Panc1 (cell line): ENCODE results near the gene PIK3AP1.

Source experiments
- POLR2AphosphoS5 ChIP-seq: IDR thresholded peaks from 2 replicates; pipeline ENCODE4 v1.6.1; 2012; ENCODE audit warnings: mild to moderate bottlenecking, low read depth, low read length, moderate library complexity
- SIN3A ChIP-seq: IDR thresholded peaks from 2 replicates; pipeline ENCODE4 v1.6.1; 2012; ENCODE audit warnings: low read depth, mild to moderate bottlenecking, low read length, moderate library complexity, borderline replicate concordance; ENCODE audit not compliant: insufficient read depth
- TCF7L2 ChIP-seq: IDR thresholded peaks from 2 replicates; pipeline ENCODE4 v1.6.1; 2011; ENCODE audit warnings: mild to moderate bottlenecking, low read depth, low read length, inconsistent platforms
- TF ChIP-seq, protein P1 (sequence below): fragments of 450-650 bp; IDR thresholded peaks from 2 replicates; pipeline ENCODE4 v1.5.1; 2017; ENCODE audit warnings: mild to moderate bottlenecking
- TF ChIP-seq, protein P2 (sequence below), 2 experiments: IDR thresholded peaks; 2 replicates each; pipeline ENCODE4 v1.6.1; 2011 to 2012; ENCODE audit warnings: low read depth in 2 of 2, control low read depth in 1 of 2, low read length in 1 of 2, mild to moderate bottlenecking in 1 of 2, moderate library complexity in 1 of 2; ENCODE audit not compliant: insufficient read depth in 1 of 2

DNA sequence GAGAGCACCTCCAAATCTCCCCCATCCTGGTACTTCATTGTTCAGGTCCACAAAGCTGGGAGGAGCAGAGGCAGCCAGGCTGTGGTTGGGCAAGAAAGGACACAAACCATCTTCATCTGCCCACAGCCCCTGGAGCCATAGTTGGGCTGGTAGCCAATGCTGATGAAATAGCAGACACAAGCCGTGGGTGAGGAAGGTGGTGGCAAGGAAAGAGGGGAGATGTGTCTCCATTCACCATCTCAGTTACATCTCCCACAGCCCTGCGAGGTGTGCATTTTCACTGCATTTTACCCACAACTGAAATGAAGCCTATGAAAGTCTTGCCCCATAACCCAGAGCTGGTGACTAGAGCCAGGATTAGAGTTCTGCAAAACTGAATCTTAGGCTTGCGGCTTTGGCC is 35.0 kb downstream of the PIK3AP1 start:
- TF ChIP-seq, protein P1, sequence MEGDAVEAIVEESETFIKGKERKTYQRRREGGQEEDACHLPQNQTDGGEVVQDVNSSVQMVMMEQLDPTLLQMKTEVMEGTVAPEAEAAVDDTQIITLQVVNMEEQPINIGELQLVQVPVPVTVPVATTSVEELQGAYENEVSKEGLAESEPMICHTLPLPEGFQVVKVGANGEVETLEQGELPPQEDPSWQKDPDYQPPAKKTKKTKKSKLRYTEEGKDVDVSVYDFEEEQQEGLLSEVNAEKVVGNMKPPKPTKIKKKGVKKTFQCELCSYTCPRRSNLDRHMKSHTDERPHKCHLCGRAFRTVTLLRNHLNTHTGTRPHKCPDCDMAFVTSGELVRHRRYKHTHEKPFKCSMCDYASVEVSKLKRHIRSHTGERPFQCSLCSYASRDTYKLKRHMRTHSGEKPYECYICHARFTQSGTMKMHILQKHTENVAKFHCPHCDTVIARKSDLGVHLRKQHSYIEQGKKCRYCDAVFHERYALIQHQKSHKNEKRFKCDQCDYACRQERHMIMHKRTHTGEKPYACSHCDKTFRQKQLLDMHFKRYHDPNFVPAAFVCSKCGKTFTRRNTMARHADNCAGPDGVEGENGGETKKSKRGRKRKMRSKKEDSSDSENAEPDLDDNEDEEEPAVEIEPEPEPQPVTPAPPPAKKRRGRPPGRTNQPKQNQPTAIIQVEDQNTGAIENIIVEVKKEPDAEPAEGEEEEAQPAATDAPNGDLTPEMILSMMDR: no peak
- no peak for TF ChIP-seq POLR2AphosphoS5
- TF ChIP-seq, protein P2, sequence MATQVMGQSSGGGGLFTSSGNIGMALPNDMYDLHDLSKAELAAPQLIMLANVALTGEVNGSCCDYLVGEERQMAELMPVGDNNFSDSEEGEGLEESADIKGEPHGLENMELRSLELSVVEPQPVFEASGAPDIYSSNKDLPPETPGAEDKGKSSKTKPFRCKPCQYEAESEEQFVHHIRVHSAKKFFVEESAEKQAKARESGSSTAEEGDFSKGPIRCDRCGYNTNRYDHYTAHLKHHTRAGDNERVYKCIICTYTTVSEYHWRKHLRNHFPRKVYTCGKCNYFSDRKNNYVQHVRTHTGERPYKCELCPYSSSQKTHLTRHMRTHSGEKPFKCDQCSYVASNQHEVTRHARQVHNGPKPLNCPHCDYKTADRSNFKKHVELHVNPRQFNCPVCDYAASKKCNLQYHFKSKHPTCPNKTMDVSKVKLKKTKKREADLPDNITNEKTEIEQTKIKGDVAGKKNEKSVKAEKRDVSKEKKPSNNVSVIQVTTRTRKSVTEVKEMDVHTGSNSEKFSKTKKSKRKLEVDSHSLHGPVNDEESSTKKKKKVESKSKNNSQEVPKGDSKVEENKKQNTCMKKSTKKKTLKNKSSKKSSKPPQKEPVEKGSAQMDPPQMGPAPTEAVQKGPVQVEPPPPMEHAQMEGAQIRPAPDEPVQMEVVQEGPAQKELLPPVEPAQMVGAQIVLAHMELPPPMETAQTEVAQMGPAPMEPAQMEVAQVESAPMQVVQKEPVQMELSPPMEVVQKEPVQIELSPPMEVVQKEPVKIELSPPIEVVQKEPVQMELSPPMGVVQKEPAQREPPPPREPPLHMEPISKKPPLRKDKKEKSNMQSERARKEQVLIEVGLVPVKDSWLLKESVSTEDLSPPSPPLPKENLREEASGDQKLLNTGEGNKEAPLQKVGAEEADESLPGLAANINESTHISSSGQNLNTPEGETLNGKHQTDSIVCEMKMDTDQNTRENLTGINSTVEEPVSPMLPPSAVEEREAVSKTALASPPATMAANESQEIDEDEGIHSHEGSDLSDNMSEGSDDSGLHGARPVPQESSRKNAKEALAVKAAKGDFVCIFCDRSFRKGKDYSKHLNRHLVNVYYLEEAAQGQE (IDR thresholded peaks at IDR 0.05; ENCODE audit: insufficient read depth in 1 of 2, low read depth in 2 of 2, low read length in 1 of 2): no peak
- TF ChIP-seq TCF7L2: no peak
- no peak for TF ChIP-seq SIN3A
